Astrocyte of the spinal cord (primary cell): ENCODE results near the gene SSBP2.
A peak's percentile ranks its signal among the peaks of the same experiment; 100 is the strongest.
"Not testable (repeated sequence)": the region's sequence is repeated elsewhere in the genome, so short reads cannot be mapped to it uniquely, and the experiment has no call there.

Experiments
- DNase-seq: peaks from one replicate; pipeline ENCODE4 v3.0.0; 2011; ENCODE audit warnings: low read depth, low spot score
- H3K4me3 ChIP-seq: 2 replicates; pipeline ENCODE4 v1.5.1; 2011; ENCODE audit warnings: low read depth, mild to moderate bottlenecking, low read length, moderate library complexity
- CTCF ChIP-seq: IDR thresholded peaks from 2 replicates; pipeline ENCODE4 v1.5.1; 2012; ENCODE audit warnings: low read depth, mild to moderate bottlenecking, low read length, inconsistent platforms
- in situ Hi-C: cut with HindIII; loops from 2 replicates; pipeline ENCODE4 v1.10.0; 2017; ENCODE audit warnings: low sequenced_read_pairs

SSBP2 gene

GRCh38 chr5:81719743-81720345 lies 31.1 kb downstream of the SSBP2 start:
- H3K4me3 ChIP-seq: no peak overlapping the region
- no peak for TF ChIP-seq CTCF
- in situ Hi-C loops: no loop called here
- no peak for DNase-seq

- no peak for DNase-seq
- no peak overlapping the region for H3K4me3 ChIP-seq
- in situ Hi-C loops: no loop called here
- no peak for TF ChIP-seq CTCF
Measured at GRCh38 chr5:81718300-81718699, 32.6 kb downstream of the SSBP2 start.

- in situ Hi-C loops: no loop called here
- peak; percentile 55 for DNase-seq
- no peak overlapping the region for H3K4me3 ChIP-seq
- TF ChIP-seq CTCF: no peak
Measured at GRCh38 chr5:81717860-81718259, 33.0 kb downstream of the SSBP2 start.

- no peak for TF ChIP-seq CTCF
- in situ Hi-C loops: no loop called here
- peak; percentile 23 for DNase-seq
- H3K4me3 ChIP-seq: no peak overlapping the region
Measured at GRCh38 chr5:81717226-81717625, 33.7 kb downstream of the SSBP2 start.

- DNase-seq, H3K4me3 ChIP-seq, in situ Hi-C loops: not testable (repeated sequence)
Measured at GRCh38 chr5:81714076-81714475, 36.8 kb downstream of the SSBP2 start.

GRCh38 chr5:81708889-81709288 lies 42.0 kb downstream of the SSBP2 start:
- no peak for DNase-seq
- H3K4me3 ChIP-seq: no peak overlapping the region
- no peak for TF ChIP-seq CTCF
- in situ Hi-C loops: no loop called here

- no peak overlapping the region for H3K4me3 ChIP-seq
- no peak for TF ChIP-seq CTCF
- DNase-seq: no peak
- in situ Hi-C loops: no loop called here
Measured at GRCh38 chr5:81703840-81704239, 47.1 kb downstream of the SSBP2 start.
